Measurements from ENCODE around the gene PYCR2.
"Not testable (repeated sequence)": the region's sequence is repeated elsewhere in the genome, so short reads cannot be mapped to it uniquely, and the experiment has no call there.

Gene PYCR2

DNA sequence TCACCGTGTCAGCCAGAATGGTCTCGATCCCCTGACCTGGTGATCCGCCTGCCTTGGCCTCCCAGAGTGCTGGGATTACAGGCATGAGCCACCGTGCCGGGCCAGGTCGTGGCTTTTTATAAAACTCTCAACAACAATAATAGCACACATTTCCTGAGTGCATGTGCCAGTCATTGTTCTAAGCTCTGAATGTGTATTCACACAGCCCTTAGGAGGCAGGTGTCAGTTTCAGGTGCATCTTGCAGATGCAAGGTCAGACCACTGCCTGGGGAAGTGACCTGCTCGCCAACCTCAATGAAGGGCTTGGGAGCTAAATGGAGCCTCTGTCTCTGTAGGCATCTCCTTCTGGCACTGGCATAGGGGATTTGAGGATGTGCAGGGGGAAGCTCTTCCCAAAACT is 18.5 kb upstream of the PYCR2 start:
- DNase-seq (ENCODE audit: low read depth), result no peak

DNA sequence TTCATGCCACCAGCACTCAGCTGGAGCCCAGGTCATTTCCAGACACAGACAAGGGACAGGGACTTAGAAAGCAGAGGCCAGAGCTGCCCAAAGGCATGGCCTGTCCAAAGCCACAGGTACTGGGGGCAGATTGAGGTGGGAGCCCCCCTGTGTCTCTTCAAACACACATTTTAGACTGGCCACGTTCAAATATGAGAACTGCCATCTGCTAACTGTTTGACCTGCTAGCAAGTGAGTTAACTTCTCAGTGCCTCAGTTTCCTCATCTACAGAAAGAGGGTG is 17.8 kb upstream of the PYCR2 start:
- DNase-seq (ENCODE audit: low read depth), result no peak

DNA sequence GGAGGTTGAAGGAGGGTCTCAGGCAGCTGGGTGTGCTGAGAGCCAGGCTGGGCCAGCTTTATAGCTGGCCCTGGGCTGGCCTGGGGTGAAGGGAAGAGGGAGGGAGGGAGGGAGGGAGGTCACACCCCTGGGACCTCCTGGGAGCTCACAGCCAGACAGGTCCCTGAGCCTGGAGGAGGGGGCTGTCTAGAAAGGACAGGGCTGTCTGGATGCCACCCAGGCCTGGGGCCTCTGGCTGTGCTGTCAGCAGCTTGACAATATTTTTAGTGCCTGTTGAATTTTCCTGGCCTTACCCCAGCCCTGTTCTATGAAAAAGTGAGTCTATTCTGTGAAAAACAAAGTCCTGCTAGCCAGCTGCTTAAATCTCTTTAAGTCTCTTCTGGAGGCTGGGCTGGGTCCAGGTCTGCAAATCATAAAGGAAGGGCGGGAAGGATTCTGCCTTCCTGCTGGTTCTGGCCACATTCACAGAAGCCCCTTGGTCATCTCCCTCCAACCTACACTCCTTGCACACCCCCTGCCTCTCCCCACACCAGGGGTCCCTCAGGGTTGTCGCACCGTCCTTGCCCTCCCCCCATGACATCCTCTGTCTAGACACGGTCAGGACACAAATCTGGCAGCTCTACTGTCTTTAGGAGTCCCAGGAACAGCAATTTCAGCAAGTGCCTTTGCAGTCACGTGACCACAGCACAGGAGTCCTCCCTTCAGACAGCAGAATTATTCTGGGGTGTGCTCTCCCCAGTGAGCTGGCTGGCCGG is 17.3 kb upstream of the PYCR2 start, which contains the start of gene LEFTY2:
TSS of gene LEFTY2 (minus strand) at position 34 of the 755 bp plus-strand sequence. CDS start 80 bp downstream, outside the sequence.
- DNase-seq (ENCODE audit: low read depth), result no peak

DNA sequence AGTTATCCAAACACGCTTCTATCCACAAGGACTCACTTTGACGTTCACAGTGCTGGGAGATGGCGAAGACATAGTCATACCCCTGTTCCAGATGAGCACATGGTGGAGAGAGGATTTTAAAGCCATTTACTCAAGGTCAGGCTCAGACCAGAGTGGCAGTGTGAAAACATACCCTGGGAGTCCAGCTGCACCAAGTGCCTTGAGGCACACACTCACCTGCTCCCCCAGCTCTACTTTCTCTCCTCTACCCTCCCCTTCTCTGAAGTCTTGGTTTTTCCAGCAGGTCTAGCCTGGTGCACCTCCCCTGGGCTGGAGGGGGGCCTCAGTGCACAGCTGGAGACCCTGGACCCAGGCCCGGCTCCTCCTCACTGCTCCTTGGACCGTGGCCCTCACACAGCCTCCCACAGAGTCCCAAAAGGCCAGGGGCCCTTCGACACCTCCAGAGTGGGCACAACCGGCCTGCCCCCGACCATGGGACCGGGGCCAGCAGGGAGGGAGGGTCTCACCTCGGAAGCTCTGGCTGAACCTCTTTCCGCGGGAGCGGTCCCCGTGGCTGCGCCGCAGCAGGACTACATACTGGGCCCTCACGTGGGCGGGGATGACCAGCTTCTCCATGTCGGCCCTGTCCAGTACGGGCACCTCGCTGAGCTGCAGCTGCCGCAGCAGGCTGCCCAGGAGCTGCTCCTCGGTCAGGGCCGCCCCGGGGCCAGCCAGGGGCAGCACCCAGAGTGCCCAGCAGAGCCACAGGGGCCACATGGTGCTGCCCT is 16.5 kb upstream of the PYCR2 start:
- no peak for DNase-seq (ENCODE audit: low read depth)

DNA sequence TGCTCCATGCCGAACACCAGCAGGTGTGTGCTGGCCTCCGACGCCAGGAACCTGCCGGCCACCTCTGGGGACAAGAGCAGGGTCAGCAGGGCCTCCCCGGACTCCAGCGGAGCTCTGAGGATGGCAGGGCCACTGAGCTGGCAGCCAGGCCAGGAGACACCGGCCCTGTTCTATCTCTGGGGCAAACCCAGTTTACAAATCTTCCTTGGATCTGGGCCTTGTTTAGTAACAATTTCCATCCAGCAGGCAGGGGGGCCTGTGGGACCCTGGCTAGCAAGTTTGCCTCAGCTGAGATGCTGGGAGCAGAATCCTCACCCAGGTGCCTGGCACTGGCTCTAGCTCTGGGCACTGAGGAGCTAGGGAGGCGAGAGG is 15.9 kb upstream of the PYCR2 start:
- DNase-seq (ENCODE audit: low read depth), result not testable (repeated sequence)

DNA sequence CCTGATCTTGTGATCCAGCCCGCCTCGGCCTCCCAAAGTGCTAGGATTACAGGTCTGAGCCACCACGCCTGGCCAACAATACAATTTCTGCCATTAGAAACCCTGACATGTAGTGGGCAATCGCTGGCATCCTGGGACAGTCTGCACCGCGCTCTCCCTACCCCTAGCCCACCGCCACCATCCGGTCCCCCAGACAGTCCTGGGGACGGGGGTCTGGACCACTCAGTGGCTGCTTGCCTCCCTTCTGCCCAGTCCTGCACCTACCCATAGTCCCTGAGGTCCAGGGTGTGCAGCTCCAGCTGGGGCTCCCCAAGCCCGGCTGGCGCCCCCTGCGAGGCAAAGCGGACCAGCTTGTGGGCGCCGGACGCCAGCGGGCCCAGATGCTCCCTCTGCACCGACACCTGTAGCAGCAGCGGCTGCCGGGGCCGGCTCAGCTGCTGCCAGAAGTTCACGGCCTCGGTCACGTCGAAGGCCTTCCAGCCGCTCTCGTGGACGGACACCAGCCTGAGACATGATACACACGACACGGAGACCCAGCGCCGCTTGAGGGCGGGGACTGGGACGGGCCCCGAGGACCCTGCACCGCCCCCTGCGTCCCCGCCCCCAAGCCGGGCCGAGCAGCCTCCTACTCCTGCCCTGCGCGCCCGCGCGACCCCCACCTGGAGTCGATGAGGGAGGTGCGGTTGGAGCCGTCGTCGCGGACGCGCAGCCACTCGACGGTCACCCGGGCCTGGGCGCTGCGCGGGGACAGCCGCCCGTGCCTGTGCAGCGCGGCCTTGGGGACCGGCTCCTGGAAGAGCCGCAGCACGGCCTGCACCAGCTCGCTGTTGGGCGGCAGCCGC is 15.3 kb upstream of the PYCR2 start:
- not testable (repeated sequence) for DNase-seq (ENCODE audit: low read depth)

DNA sequence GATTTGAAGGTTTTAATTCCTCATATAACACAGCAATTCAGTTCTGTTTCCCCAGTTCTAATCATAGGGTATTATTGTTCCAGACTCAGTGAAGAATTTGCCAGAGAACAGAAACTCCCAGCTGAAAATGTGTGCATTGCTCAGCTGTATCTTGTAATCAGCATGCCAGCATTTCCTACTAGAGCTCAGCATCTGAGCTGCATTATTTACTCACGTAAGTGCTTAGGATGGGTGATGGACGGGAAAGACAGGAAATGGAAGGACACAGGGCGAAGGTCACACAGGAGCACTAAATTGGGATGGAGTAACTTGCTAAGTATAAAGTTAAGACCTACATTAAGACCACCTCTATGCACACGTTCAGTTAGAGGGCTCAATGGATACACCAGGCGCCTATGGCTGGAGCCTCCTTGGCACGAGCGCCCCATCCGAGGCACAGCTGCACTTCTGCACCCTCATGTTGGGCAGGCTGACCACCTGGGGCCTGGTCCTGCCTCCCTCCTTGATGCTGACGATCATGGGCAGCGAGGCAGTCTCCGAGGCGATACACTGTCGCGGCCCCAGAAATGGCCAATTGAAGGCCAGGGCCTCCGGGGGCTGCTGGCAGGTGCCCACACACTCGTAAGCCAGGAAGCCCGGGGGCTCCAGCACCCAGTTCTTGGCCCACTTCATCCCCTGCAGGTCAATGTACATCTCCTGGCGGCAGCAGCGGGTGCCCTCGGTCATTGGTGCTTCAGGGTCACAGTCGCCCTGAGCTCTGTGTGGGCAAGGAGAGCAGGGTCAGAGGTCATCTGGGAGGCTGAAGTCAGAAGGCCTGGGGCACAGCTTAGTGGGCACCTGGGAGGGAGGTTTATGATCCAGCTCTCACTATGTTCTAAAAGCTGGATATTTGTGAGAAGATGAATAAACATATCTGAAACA is 13.3 kb upstream of the PYCR2 start:
- no peak for DNase-seq (ENCODE audit: low read depth)

DNA sequence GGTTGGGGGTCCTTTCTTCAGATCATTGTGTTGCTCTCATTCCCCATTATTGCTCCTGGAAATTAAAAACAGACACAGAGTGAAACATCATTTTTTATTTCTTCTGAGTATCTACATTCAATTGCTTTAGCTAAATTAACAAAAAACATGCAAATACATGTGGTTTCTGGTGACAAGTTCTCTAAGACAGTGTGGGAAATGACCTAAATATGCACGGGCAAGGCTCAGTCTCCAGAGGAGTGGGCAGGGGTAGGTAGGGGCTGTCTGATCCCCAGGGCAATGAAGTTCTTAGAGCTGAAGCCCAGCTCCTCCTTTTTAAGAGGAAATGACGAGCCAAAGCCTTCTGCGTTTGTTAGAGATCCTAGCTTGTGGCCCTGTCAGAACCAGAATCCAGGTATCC is 12.5 kb upstream of the PYCR2 start:
- DNase-seq (ENCODE audit: low read depth), result no peak

DNA sequence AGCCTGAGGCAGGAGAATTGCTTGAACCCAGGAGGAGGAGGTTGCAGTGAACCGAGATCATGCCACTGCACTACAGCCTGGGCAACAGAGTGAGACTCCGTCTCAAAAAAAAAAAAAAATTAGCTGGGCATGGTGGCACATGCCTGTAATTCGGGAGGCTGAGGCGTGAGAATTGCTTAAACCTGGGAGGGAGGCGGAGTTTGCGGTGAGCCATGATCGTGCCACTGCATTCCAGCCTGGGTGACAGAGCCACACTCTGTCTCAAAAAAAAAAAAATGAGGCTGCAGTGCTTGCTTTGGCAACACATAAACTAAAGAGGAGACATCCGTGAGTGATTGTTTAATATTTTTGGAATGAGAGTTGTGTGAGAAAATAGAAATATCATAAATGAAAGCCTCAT is 12.0 kb upstream of the PYCR2 start:
- DNase-seq (ENCODE audit: low read depth), result peak; percentile 46

DNA sequence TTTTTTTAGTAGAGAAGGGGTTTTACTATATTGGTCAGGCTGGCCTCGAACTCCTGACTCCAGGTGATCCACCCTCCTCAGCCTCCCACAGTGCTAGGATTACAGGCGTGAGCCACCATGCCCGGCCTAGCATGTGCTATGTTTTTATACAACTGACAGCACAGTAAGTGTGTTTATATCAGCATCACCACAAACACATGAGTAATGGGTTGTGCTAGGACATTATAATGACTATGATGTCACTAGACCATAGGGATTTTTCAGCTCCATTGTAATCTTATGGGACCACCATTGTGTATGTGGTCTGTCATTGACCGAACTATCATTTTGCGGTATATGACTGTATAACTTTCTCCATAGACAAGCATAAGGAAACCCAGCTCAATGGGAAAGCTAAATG is 10.7 kb upstream of the PYCR2 start:
- DNase-seq (ENCODE audit: low read depth), result no peak

DNA sequence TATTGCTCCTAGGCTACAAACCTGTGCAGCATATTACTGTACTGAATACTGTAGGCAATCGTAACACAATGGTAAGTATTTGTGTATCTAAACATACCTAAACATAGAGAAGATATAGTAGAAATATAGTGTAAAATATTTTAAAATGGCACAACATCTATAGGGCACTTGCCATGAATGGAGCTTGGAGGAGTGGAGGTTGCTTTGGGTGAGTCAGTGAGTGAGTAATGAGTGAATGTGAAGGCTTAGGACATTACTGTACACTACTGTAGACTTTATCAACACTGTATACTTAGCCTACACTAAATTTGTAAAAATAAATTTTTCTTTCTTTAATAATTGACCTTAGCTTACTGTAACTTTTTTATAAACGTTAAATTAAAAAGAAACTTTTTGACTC is 9.0 kb upstream of the PYCR2 start:
- no peak for DNase-seq (ENCODE audit: low read depth)

DNA sequence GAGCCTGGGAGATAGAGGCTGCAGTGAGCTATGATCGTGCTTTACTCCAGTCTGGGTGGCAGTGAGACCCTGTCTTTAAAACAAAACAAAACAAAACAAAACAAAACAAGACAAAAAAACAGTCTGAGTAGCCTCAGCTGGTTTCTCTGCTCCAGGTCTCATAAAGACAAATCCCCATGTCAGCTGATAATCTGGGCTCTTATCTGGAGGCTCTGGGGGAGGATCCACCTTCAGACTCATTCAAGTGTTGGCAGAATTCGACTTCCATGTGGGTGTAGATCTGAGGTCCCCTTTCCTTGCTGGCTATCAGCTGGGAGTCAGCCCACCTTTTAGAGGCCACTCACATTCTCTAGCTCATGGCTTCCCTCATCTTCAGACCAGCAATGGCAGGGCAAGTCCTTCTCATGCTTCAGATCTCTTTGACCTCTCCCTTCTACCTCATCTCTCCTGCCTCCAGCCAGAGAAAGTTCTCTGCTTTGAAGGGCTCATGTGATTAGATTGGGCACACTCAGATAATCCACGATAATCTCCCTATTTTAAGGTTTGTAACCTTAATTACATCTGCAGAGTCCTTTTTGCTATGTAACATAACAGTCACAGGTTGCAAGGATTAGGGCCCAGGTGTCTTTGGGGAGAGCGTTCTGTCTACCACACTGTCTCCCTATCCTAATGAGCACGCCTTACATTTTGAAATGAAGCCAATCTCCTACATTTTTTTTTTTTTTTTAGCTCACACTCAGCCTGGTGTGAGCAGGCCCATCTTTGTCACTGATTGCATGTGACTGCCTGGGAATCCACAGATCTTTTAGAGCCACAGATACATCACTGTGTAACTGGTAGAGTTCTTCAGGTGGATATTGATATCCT is 7.5 kb upstream of the PYCR2 start:
- no peak for DNase-seq (ENCODE audit: low read depth)

DNA sequence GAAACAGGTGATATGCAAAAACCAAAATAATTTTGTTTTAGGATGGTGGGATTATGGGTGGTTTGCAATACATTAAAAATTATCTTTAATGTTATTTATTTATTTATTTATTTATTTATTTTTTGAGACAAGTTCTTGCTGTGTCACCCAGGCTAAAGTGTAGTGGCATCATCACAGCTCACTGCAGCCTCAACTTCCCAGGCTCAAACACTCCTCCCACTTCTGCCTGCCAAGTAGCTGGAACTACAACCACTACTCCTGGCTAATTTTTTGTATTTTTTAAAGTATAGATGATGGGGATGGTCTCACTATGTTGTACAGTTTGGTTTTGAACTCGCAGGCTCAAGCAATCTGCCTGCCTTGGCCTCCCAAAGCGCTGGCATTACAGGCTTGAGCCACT is 6.5 kb upstream of the PYCR2 start:
- DNase-seq (ENCODE audit: low read depth), result no peak

DNA sequence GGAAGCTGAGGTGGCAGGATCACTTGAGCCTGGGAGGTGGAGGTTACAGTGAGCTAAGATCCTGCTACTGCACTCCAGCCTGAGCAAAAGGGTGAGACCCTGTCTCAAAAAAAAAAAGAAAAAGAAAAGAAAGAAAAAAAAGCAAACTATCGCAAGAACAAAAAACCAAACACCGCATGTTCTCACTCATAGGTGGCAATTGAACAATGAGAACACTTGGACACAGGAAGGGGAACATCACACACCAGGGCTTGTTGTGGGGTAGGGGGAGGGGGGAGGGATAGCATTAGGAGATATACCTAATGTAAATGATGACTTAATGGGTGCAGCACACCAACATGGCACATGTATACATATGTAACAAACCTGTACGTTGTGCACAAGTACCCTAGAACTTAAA is 5.4 kb upstream of the PYCR2 start:
- DNase-seq (ENCODE audit: low read depth), result not testable (repeated sequence)

DNA sequence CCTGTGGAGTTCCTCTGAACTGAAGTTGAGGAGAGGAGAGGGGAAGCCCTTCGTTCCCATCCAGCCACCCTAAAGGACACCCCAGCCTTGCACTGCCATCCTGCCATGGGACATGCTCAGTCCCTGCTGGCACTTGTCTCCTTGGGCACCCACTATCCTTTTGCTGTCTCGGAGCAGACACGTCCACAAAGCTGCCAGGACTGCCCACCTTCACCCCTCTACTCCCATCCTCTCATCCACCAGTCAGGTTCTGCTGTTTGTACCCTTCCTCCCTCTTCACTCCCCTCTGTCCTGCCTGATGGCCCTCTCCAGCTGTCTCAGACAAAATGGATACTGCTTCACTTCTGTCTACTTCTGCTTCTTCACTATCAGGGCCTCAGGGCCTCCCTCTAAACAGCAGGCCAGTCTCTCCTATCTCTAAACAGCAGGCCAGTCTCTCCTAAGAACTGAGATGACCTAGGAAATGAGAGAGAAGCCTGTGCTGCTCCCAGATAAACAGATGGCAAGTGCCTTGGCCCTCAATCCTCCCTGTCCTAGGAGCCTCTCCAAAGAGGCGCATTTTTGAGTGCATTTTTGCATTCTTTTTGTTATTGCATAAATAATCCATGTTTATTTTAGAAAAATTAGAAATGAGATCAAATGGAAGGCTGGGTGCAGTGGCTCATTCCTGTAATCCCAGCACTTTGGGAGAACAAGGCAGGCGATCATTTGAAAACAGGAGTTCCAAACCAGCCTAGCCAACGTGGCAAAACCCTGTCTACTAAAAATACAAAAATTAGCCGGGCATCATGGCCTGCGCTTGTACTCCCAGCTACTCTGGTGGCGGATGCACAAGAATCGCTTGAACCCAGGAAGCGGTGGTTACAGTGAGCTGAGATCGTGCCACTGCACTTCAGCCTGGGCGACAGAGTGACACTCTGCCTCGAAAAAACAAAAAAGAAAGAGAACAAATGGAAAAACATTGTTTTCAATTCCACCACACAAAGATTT is 4.4 kb upstream of the PYCR2 start:
- no peak for DNase-seq (ENCODE audit: low read depth)

DNA sequence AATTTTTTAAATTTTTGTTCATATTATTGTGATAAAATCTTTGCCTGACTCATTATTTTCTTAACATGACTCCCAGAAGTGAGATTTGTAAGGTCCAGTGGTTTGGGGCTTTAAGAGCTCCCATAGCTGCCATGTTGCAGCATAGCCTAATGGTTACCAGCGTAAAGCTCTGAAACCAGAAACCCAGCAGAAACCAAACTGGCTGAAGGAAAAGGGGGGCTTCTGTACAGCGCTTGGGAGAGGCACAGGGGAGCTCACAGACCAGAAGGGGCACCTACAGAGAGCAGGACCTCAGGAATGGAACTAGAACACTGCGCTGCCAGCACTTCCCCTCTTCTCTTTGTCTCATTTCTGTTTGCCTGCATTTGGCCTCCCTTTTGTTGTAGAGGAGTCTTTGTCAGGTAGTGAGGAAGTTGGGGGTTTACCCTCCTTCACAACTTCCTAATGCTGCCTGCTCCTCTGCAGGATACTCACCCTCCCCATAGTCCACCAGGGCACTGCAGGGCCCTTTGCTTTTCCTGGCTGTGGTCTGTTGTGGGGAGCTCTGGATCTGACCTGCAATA is 2.6 kb upstream of the PYCR2 start:
- DNase-seq (ENCODE audit: low read depth), result no peak

DNA sequence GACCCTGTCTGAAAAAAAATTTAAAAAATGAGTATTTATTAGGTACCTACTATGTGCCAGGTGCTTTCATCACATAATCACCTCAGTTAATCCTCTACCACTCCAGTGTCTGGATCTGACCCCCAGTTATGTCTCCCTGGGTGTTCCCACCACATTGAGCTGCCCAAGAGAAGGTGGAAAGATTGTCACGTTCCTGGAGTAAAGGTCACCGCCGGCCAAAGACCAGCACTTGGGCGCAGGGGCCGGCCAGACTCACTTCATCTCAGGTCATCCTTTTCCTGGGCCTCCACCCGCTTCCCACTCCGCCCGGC is 714 bp downstream of the PYCR2 start:
- no peak for DNase-seq (ENCODE audit: low read depth)

DNA sequence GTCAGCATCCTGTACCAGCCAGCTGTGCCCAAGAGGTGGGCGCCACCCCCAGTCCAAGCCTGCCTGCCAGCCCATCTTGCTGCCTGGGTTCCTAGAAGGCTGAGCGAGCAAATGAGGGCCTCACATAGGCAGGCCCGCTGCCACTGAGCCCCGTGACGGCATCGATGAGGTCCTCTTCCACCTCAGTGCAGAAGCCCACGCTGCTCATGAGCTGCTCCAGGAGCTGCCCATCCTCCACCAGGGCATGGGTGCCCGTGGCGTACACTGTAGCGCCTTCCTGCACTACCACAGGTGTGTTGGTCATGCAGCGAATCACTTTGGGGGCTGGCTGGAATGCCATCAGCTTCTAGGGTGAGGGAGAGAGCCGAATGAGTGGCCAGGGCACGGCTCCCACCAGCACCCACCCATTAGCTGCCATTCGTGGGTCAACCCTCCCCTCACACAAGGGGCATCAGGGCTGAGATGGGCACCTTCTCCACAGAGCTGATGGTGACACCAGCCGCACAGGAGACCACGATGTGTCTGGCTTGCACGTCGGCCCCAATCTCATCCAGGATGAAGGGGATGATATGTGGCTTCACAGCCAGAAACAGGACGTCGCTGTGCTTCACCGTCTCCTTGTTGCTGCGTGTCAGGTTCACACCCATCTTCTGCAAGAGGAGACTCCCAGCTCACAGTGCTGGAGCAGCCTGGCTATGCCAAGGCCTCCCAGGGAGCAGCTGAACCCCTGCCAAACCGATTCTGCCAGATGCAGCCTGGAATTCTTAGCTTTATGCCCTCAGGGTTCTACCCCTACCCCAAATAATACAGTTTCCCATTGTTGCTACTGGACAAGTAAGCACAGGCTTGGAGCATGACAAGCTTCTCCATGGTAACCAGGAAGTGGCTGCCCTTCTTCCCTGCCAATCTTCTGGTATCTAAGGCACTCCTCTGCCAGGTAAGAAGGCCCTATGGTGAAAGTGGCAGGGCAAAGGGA is 2.0 kb downstream of the PYCR2 start:
- DNase-seq (ENCODE audit: low read depth), result no peak
